Keratinocyte (primary cell): ENCODE results near the gene LRCH2. TPM values are rescaled to one million over a fixed set of nuclear protein-coding genes. Genes with fewer than 3 reads are reported as not detected.

Source experiments
- DNase-seq: peaks from one replicate; pipeline ENCODE4 v3.0.0-alpha.2; 2011; ENCODE audit warnings: low read depth, missing footprints, low spot score
- FAIRE-seq: peaks from 2 replicates; lab custom pipeline; 2011; peaks lifted over from hg19 to GRCh38; lab: Jason Lieb, UNC
- H2AFZ ChIP-seq: 2 replicates; pipeline ENCODE4 v1.6.0; 2012; ENCODE audit warnings: low read length, control low read depth, inconsistent platforms; ENCODE audit not compliant: control insufficient read depth
- H3K27ac ChIP-seq: 2 replicates; pipeline ENCODE4 v1.5.1; 2011; ENCODE audit warnings: low read length; ENCODE audit not compliant: control insufficient read depth, insufficient read depth
- H3K27me3 ChIP-seq: 3 replicates; pipeline ENCODE4 v1.6.0; 2011; ENCODE audit warnings: low read length; ENCODE audit not compliant: control insufficient read depth, insufficient read depth; ENCODE audit errors: extremely low read depth
- H3K36me3 ChIP-seq, 2 experiments: 2 replicates in 1 of 2; 3 replicates in 1 of 2; pipeline ENCODE4 v1.5.1; 2011; ENCODE audit warnings: low read length in 2 of 2, mild to moderate bottlenecking in 1 of 2; ENCODE audit not compliant: control insufficient read depth in 2 of 2, insufficient read depth in 2 of 2; ENCODE audit errors: extremely low read depth in 1 of 2
- H3K4me1 ChIP-seq: 3 replicates; pipeline ENCODE4 v1.5.1; 2011; ENCODE audit warnings: low read length; ENCODE audit not compliant: control insufficient read depth, insufficient read depth; ENCODE audit errors: extremely low read depth
- H3K4me2 ChIP-seq: 3 replicates; pipeline ENCODE4 v1.6.0; 2011; ENCODE audit warnings: low read depth, low read length; ENCODE audit not compliant: control insufficient read depth, insufficient read depth; ENCODE audit errors: extremely low read depth
- H3K4me3 ChIP-seq, 3 experiments: fragments of 200-600 bp in 1 of 3; sonication (generic) in 1 of 3; 2 replicates in 2 of 3; 3 replicates in 1 of 3; pipeline ENCODE4 v1.5.1; 2011 to 2016; ENCODE audit warnings: low read length in 3 of 3, mild to moderate bottlenecking in 3 of 3, control low read depth in 2 of 3, inconsistent platforms in 1 of 3, low read depth in 1 of 3, mixed read lengths in 1 of 3, mixed run types in 1 of 3, moderate library complexity in 1 of 3; ENCODE audit not compliant: control insufficient read depth in 2 of 3, insufficient read depth in 2 of 3; ENCODE audit errors: extremely low read depth in 1 of 3
- H3K79me2 ChIP-seq: 2 replicates; pipeline ENCODE4 v1.6.0; 2012; ENCODE audit warnings: low read length; ENCODE audit not compliant: control insufficient read depth, insufficient read depth
- H3K9ac ChIP-seq: 3 replicates; pipeline ENCODE4 v1.6.0; 2011; ENCODE audit warnings: low read length; ENCODE audit not compliant: control insufficient read depth, insufficient read depth; ENCODE audit errors: extremely low read depth
- H3K9me1 ChIP-seq: 3 replicates; pipeline ENCODE4 v1.6.0; 2011; ENCODE audit warnings: low read length; ENCODE audit not compliant: control insufficient read depth, insufficient read depth; ENCODE audit errors: extremely low read depth
- H3K9me3 ChIP-seq: 2 replicates; pipeline ENCODE4 v1.5.1; 2012; ENCODE audit warnings: low read depth, low read length; ENCODE audit not compliant: control insufficient read depth
- H4K20me1 ChIP-seq: 3 replicates; pipeline ENCODE4 v1.6.0; 2011; ENCODE audit warnings: low read length; ENCODE audit not compliant: control insufficient read depth, insufficient read depth; ENCODE audit errors: extremely low read depth
- EZH2 ChIP-seq: IDR thresholded peaks from one replicate; pipeline ENCODE4 v1.6.1; 2012; ENCODE audit warnings: inconsistent platforms, mild to moderate bottlenecking, low read length, moderate library complexity
- dilution Hi-C: fragments of 300-500 bp; cut with MboI; formaldehyde crosslinking; loops from one replicate; pipeline ENCODE4 v1.7.0; 2020; ENCODE audit warnings: low sequenced_read_pairs; ENCODE audit not compliant: extremely low pct_ligation_motif_present
- polyA plus RNA-seq, 5 experiments: library from polyadenylated mRNA; depleted of rRNA in 3 of 5; stranded (reverse) in 3 of 5; stranded (forward) in 1 of 5; unstranded in 1 of 5; fragments of >200 nt; gene quantifications; 1 replicate in 1 of 5; 2 replicates in 3 of 5; 3 replicates in 1 of 5; pipeline versions ENCODE4 v1.2.1 to v1.2.3, GENCODE V29; 2011 to 2012; ENCODE audit warnings: missing spikeins in 2 of 5, low read depth in 1 of 5, low replicate concordance in 1 of 5
- TF ChIP-seq, protein P1 (sequence below), 3 experiments: IDR thresholded peaks in 1 of 3; conservative IDR thresholded peaks in 1 of 3; optimal IDR thresholded peaks in 1 of 3; 2 replicates in 2 of 3; 3 replicates in 1 of 3; pipeline versions ENCODE3 to v1.5.1; 2011; ENCODE audit warnings: low read length in 3 of 3, mild to moderate bottlenecking in 3 of 3, moderate library complexity in 2 of 3, control low read depth in 1 of 3, inconsistent platforms in 1 of 3; ENCODE audit not compliant: insufficient read depth in 2 of 3; ENCODE audit errors: extremely low read depth in 1 of 3

LRCH2 gene
- polyA plus RNA-seq, 1 donor (not counting 4 experiments of a cell fraction or from before 2014, with no cell fraction given), result not detected

DNA sequence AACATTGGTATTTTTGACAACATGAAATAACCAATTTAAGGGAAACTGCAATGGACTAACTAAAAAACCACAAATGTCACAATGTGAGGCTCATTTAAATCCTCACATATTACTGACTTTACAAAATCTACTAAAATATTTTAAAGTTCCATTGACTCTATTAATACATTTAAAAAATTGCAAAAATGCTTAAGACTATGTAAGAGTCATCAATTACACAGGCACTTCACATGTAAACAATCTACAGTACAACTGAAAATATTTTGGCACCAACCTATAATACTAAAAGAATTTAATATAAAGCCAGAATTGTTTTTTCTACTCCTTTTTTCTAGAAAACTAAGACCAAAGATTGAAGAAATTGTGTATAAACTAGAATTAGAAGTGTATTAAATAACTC lies 121.5 kb downstream of the LRCH2 start:
- Histone ChIP-seq H4K20me1 (no peaks in the 10 kb centered on the region), H3K4me2 (no peak overlapping the region), H2AFZ (no peak overlapping the region), H3K9ac (no peak overlapping the region), H3K36me3 (no peaks in the 10 kb centered on the region), H3K27me3 (no peaks in the 10 kb centered on the region), H3K27ac (no peak overlapping the region), H3K79me2 (no peaks in the 10 kb centered on the region), H3K4me1 (no peaks in the 10 kb centered on the region), H3K9me3 (no peaks in the 10 kb centered on the region), H3K9me1 (no peaks in the 10 kb centered on the region), H3K4me3 (no peak overlapping the region)
- TF ChIP-seq, protein P1, sequence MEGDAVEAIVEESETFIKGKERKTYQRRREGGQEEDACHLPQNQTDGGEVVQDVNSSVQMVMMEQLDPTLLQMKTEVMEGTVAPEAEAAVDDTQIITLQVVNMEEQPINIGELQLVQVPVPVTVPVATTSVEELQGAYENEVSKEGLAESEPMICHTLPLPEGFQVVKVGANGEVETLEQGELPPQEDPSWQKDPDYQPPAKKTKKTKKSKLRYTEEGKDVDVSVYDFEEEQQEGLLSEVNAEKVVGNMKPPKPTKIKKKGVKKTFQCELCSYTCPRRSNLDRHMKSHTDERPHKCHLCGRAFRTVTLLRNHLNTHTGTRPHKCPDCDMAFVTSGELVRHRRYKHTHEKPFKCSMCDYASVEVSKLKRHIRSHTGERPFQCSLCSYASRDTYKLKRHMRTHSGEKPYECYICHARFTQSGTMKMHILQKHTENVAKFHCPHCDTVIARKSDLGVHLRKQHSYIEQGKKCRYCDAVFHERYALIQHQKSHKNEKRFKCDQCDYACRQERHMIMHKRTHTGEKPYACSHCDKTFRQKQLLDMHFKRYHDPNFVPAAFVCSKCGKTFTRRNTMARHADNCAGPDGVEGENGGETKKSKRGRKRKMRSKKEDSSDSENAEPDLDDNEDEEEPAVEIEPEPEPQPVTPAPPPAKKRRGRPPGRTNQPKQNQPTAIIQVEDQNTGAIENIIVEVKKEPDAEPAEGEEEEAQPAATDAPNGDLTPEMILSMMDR (optimal IDR thresholded peaks at IDR 0.05 in 1 of 3, IDR thresholded peaks at IDR 0.05 in 1 of 3, conservative IDR thresholded peaks at IDR 0.05 in 1 of 3; ENCODE audit: extremely low read depth in 1 of 3, insufficient read depth in 2 of 3, low read length in 3 of 3), result no peak
- no peak for TF ChIP-seq EZH2
- FAIRE-seq (no peak), DNase-seq (no peak)
- dilution Hi-C loops, result no loop called here

DNA sequence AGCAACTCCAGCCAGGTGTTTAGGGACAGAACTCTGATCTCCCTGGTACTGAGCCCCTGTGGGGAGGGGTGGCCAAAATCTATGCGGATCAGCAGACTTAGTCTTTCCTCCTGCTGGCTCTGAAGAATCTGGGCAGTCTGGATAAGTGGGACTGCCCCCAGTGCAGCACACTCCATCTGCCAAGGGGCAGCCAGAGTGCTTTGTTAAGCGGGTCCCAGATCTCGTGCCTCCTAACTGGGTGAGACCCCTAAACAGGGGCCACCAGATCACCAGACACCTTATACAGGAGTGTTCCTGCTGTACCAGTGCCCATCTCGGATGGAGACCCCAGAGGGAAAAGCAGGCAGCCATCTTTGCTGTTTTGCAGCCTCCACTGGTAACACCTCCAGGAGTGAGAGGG lies 135.0 kb downstream of the LRCH2 start:
- DNase-seq (no peak), FAIRE-seq (no peak)
- dilution Hi-C loops, result no loop called here
- no peak overlapping the region for H3K27ac ChIP-seq
- H3K9ac ChIP-seq, result no peak overlapping the region
- H3K27me3 ChIP-seq, result no peaks in the 10 kb centered on the region
- no peaks in the 10 kb centered on the region for H3K36me3 ChIP-seq
- no peaks in the 10 kb centered on the region for H3K4me1 ChIP-seq
- no peaks in the 10 kb centered on the region for H3K9me3 ChIP-seq
- H3K4me2 ChIP-seq, result no peak overlapping the region
- TF ChIP-seq EZH2, result no peak
- TF ChIP-seq, protein P1 (optimal IDR thresholded peaks at IDR 0.05 in 1 of 3, IDR thresholded peaks at IDR 0.05 in 1 of 3, conservative IDR thresholded peaks at IDR 0.05 in 1 of 3; ENCODE audit: extremely low read depth in 1 of 3, insufficient read depth in 2 of 3, low read length in 3 of 3), result no peak
- no peak overlapping the region for H3K4me3 ChIP-seq
- H4K20me1 ChIP-seq, result no peaks in the 10 kb centered on the region
- H3K79me2 ChIP-seq, result no peaks in the 10 kb centered on the region
- H2AFZ ChIP-seq, result no peak overlapping the region
- no peaks in the 10 kb centered on the region for H3K9me1 ChIP-seq
